ENCODE results near the gene KCNE4.

- TF ChIP-seq POLR2AphosphoS5 (IDR thresholded peaks at IDR 0.05) (no peak), EP300 (conservative IDR thresholded peaks at IDR 0.05; ENCODE audit: poor library complexity, severe bottlenecking) (no peak)
Measured at GRCh38 chr2:223083402-223084070, 31.5 kb downstream of the KCNE4 start.
